Panc1 (cell line): ENCODE results near the gene MINDY4. TPM values are rescaled to one million over a fixed set of nuclear protein-coding genes. Genes with fewer than 3 reads are reported as not detected.
"Not testable (repeated sequence)": the region's sequence is repeated elsewhere in the genome, so short reads cannot be mapped to it uniquely, and the experiment has no call there.

ENCODE experiments used
- ATAC-seq: fragments of 200-7000 bp; cut with Tn5 transposase; 2 replicates; pipeline ENCODE4 v1.9.1; 2020; ENCODE audit warnings: mild to moderate bottlenecking, moderate library complexity
- BruUV-seq: library from RNA; stranded (reverse); fragments of 400-500 nt; replicated peaks from 2 replicates; lab custom pipeline; 2021; lab: Mats Ljungman, UMichigan
- CTCF ChIA-PET: fragments of 300-600 bp; sonication (Branson Sonifier 250); formaldehyde crosslinking; loops from one replicate; lab custom pipeline; 2022; ENCODE audit warnings: antibody characterized with exemption; lab: Charles Lee
- POLR2A ChIA-PET: fragments of 300-600 bp; sonication (Branson Sonifier 250); formaldehyde crosslinking; loops from one replicate; lab custom pipeline; 2022; ENCODE audit warnings: antibody characterized with exemption; lab: Charles Lee
- DNase-seq: peaks from one replicate; pipeline ENCODE4 v3.0.0-alpha.2; 2010; ENCODE audit warnings: low read depth, low spot score
- H3K27ac ChIP-seq: 2 replicates; pipeline ENCODE4 v1.5.1; 2011; ENCODE audit warnings: mild to moderate bottlenecking, low read length, inconsistent platforms
- H3K27me3 ChIP-seq: fragments of 200-500 bp; sonication (Bioruptor generic); 2 replicates; pipeline ENCODE4 v1.6.0; 2014; ENCODE audit warnings: low read length, inconsistent platforms; ENCODE audit not compliant: control insufficient read depth, insufficient read depth
- H3K36me3 ChIP-seq: fragments of 200-500 bp; sonication (Bioruptor generic); 2 replicates; pipeline ENCODE4 v1.5.1; 2014; ENCODE audit warnings: inconsistent platforms, mild to moderate bottlenecking, low read length, moderate library complexity; ENCODE audit not compliant: control insufficient read depth, insufficient read depth
- H3K4me1 ChIP-seq: 2 replicates; pipeline ENCODE4 v1.5.1; 2011; ENCODE audit warnings: inconsistent platforms, mild to moderate bottlenecking, low read length, moderate library complexity; ENCODE audit not compliant: control insufficient read depth, insufficient read depth
- H3K4me3 ChIP-seq, 2 experiments: 2 replicates each; pipeline ENCODE4 v1.5.1; 2011 to 2012; ENCODE audit warnings: low read depth in 2 of 2, low read length in 2 of 2, mild to moderate bottlenecking in 2 of 2, inconsistent platforms in 1 of 2, moderate library complexity in 1 of 2
- H3K9me3 ChIP-seq: fragments of 200-500 bp; sonication (Bioruptor generic); 2 replicates; pipeline ENCODE4 v1.5.1; 2014; ENCODE audit warnings: low read depth, mild to moderate bottlenecking, inconsistent platforms, low read length, moderate library complexity; ENCODE audit not compliant: control insufficient read depth, insufficient read depth
- CTCF ChIP-seq: fragments of 450-650 bp; IDR thresholded peaks from 2 replicates; pipeline ENCODE4 v1.5.1; 2017; ENCODE audit warnings: mild to moderate bottlenecking
- POLR2AphosphoS5 ChIP-seq: IDR thresholded peaks from 2 replicates; pipeline ENCODE4 v1.6.1; 2012; ENCODE audit warnings: mild to moderate bottlenecking, low read depth, low read length, moderate library complexity
- REST ChIP-seq, 2 experiments: IDR thresholded peaks; 2 replicates each; pipeline ENCODE4 v1.6.1; 2011 to 2012; ENCODE audit warnings: low read depth in 2 of 2, control low read depth in 1 of 2, low read length in 1 of 2, mild to moderate bottlenecking in 1 of 2, moderate library complexity in 1 of 2; ENCODE audit not compliant: insufficient read depth in 1 of 2
- SIN3A ChIP-seq: IDR thresholded peaks from 2 replicates; pipeline ENCODE4 v1.6.1; 2012; ENCODE audit warnings: low read depth, mild to moderate bottlenecking, low read length, moderate library complexity, borderline replicate concordance; ENCODE audit not compliant: insufficient read depth
- TCF7L2 ChIP-seq: IDR thresholded peaks from 2 replicates; pipeline ENCODE4 v1.6.1; 2011; ENCODE audit warnings: mild to moderate bottlenecking, low read depth, low read length, inconsistent platforms
- in situ Hi-C: cut with HindIII; loops from 2 replicates; pipeline ENCODE4 v1.10.0; 2016; ENCODE audit warnings: low sequenced_read_pairs, low pct_unique_long_range_greater_than_20kb
- intact Hi-C: fragments of 100-400 bp; cut with micrococcal nuclease; formaldehyde crosslinking; loops from one replicate; pipeline ENCODE4 v1.10.0; 2022; ENCODE audit not compliant: unreplicated experiment
- total RNA-seq: library from RNA; stranded (reverse); gene quantifications from one replicate; pipeline ENCODE4 v1.2.1, GENCODE V29; 2021; ENCODE audit not compliant: unreplicated experiment

Gene MINDY4
- total RNA-seq, 1 experiment from 2014 or later = 6.2 TPM

GRCh38 chr7:30831227-30831626, 60.0 kb downstream of the MINDY4 start:
- BruUV-seq = no TSS peak
- H3K4me3 ChIP-seq = no peak overlapping the region
- H3K27me3 ChIP-seq = no peaks in the 10 kb centered on the region
- intact Hi-C loops = no loop called here
- H3K4me1 ChIP-seq = no peaks in the 10 kb centered on the region
- no peak for ATAC-seq
- POLR2A ChIA-PET = interaction anchor here (0.6 kb wide), 1 partner anchor 910 kb away, joined by 3 read pairs; no protein-coding TSS in a partner anchor
- in situ Hi-C loops = no loop called here
- TF ChIP-seq CTCF = no peak
- no peak for TF ChIP-seq POLR2AphosphoS5
- no peak for TF ChIP-seq SIN3A
- no peak for TF ChIP-seq REST (IDR thresholded peaks at IDR 0.05; ENCODE audit: insufficient read depth in 1 of 2, low read depth in 2 of 2, low read length in 1 of 2)
- CTCF ChIA-PET = no interaction called here
- H3K27ac ChIP-seq = no peak overlapping the region
- no peak for DNase-seq
- no peaks in the 10 kb centered on the region for H3K9me3 ChIP-seq
- H3K36me3 ChIP-seq = no peaks in the 10 kb centered on the region

GRCh38 chr7:30831936-30832335, 60.7 kb downstream of the MINDY4 start:
- DNase-seq (no peak), ATAC-seq (no peak)
- no peaks in the 10 kb centered on the region for H3K36me3 ChIP-seq
- ChIA-PET CTCF (no interaction called here), POLR2A (no interaction called here)
- H3K27me3 ChIP-seq = no peaks in the 10 kb centered on the region
- no peaks in the 10 kb centered on the region for H3K4me1 ChIP-seq
- in situ Hi-C loops = no loop called here
- BruUV-seq = no TSS peak
- TF ChIP-seq REST (IDR thresholded peaks at IDR 0.05; ENCODE audit: insufficient read depth in 1 of 2, low read depth in 2 of 2, low read length in 1 of 2) (no peak), SIN3A (no peak), CTCF (no peak), TCF7L2 (no peak)
- no peak overlapping the region for H3K4me3 ChIP-seq
- no peak overlapping the region for H3K27ac ChIP-seq
- no peaks in the 10 kb centered on the region for H3K9me3 ChIP-seq
- intact Hi-C loops = no loop called here

GRCh38 chr7:30834017-30834674, 62.9 kb downstream of the MINDY4 start:
- H3K27ac ChIP-seq, CTCF ChIA-PET, H3K4me3 ChIP-seq, POLR2A ChIA-PET, H3K27me3 ChIP-seq, H3K4me1 ChIP-seq, H3K36me3 ChIP-seq, ATAC-seq, DNase-seq, in situ Hi-C loops, BruUV-seq, H3K9me3 ChIP-seq, intact Hi-C loops: not testable (repeated sequence)
